Subcutaneous adipose tissue (tissue), 4 donors: ENCODE data around the gene PPM1L. TPM values are rescaled to one million over a fixed set of nuclear protein-coding genes. Genes with fewer than 3 reads are reported as not detected.

Experiments
- CTCF ChIP-seq: fragments of 450-650 bp; IDR thresholded peaks from one replicate; pipeline ENCODE4 v1.5.1; 2016; ENCODE audit warnings: low read depth, mild to moderate bottlenecking, control low read depth, antibody characterized with exemption, moderate library complexity
- total RNA-seq, 4 donors: library from RNA; depleted of rRNA; stranded (reverse); fragments of >200 nt; gene quantifications; one replicate each; pipeline ENCODE4 v1.1.0, GENCODE V29; 2016

PPM1L gene
- total RNA-seq, 4 donors from 2014 or later = 41.1 to 101 (median 52.8) TPM

GRCh38 chr3:160820430-160820829, 64.4 kb downstream of the PPM1L start:
- no peak for TF ChIP-seq CTCF

- no peak for TF ChIP-seq CTCF
Measured at GRCh38 chr3:160822936-160823335, 66.9 kb downstream of the PPM1L start.

GRCh38 chr3:160825311-160825800, 69.3 kb downstream of the PPM1L start:
- no peak for TF ChIP-seq CTCF

- no peak for TF ChIP-seq CTCF
Measured at GRCh38 chr3:160826408-160826807, 70.4 kb downstream of the PPM1L start.

- TF ChIP-seq CTCF = no peak
Measured at GRCh38 chr3:160826991-160827390, 71.0 kb downstream of the PPM1L start.

GRCh38 chr3:160827516-160827915, 71.5 kb downstream of the PPM1L start:
- no peak for TF ChIP-seq CTCF

- no peak for TF ChIP-seq CTCF
Measured at GRCh38 chr3:160828880-160829279, 72.8 kb downstream of the PPM1L start.
